Spleen (tissue), 7 donors: ENCODE measurements around the gene HOXC12.

Source experiments
- CTCF ChIP-seq, 11 experiments: fragments of 200-600 bp in 7 of 11; fragments of 450-650 bp in 4 of 11; sonication (generic) in 4 of 11; IDR thresholded peaks in 8 of 11; conservative IDR thresholded peaks in 3 of 11; 1 replicate in 7 of 11; 2 replicates in 4 of 11; pipeline versions ENCODE4 v1.4.0 to v1.8.0; 2016 to 2021; ENCODE audit warnings: antibody characterized with exemption in 11 of 11, inconsistent platforms in 4 of 11, mild to moderate bottlenecking in 1 of 11
- POLR2A ChIP-seq, 3 donors: fragments of 450-650 bp; IDR thresholded peaks; one replicate each; pipeline ENCODE4 v1.5.1; 2017; ENCODE audit warnings: antibody characterized with exemption in 3 of 3, mild to moderate bottlenecking in 1 of 3
- POLR2AphosphoS5 ChIP-seq, 3 donors: sonication (generic); formaldehyde crosslinking; IDR thresholded peaks; one replicate each; pipeline ENCODE4 v1.5.1; 2017; ENCODE audit warnings: antibody characterized with exemption in 3 of 3
- donor health status: DM: no; HTN: no; CAD: no; lungs with moderate emphysema.
- donor health status: DM: no; HTN: no; CAD: no.
- donor health status: DM: no; HTN: no; CAD: no.

DNA sequence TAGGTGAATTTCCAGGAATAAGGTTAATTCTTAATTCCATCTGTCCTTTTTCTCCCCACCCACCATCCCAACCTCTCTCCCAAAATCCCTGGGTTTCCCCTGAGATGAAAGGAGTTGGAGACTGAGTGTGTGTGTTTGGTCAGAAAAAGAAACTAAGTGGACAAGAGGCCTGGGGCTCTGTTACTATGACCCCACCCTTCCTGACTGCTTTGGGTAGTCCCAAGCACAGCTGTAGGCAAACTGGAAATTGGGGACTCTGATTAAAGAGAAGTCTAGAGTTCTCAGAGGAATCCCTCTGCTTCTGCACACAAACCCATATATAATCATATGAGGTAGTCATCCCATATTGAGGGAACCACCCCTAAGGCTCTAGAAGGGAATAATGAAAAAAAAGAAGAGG is 7.0 kb upstream of the HOXC12 start:
- TF ChIP-seq CTCF (IDR thresholded peaks at IDR 0.05 in 8 of 11, conservative IDR thresholded peaks at IDR 0.05 in 3 of 11) (no peak), POLR2AphosphoS5 (IDR thresholded peaks at IDR 0.05) (no peak), POLR2A (IDR thresholded peaks at IDR 0.05) (no peak)
